GM10248 (cell line): Measurements from ENCODE around the gene RNASEH2A.

Source experiments
- CTCF ChIA-PET: fragments of 300-600 bp; sonication (Branson Sonifier 250); formaldehyde crosslinking; extraction: SDS; loops from one replicate; lab custom pipeline; 2021; ENCODE audit warnings: antibody characterized with exemption; lab: Yijun Ruan, JAX
- POLR2A ChIA-PET: fragments of 350-650 bp; sonication (Branson Sonifier 250); formaldehyde crosslinking; extraction: SDS; loops from one replicate; lab custom pipeline; 2020; ENCODE audit warnings: antibody characterized with exemption; lab: Yijun Ruan, JAX
- DNase-seq: peaks from one replicate; pipeline ENCODE4 v3.0.0; 2012; ENCODE audit errors: extremely low spot score
- CTCF ChIP-seq: IDR thresholded peaks from 2 replicates; pipeline ENCODE4 v1.5.1; 2012; ENCODE audit warnings: mild to moderate bottlenecking, low read depth; ENCODE audit errors: extremely low read depth, missing control alignments, control extremely low read depth

RNASEH2A gene

DNA sequence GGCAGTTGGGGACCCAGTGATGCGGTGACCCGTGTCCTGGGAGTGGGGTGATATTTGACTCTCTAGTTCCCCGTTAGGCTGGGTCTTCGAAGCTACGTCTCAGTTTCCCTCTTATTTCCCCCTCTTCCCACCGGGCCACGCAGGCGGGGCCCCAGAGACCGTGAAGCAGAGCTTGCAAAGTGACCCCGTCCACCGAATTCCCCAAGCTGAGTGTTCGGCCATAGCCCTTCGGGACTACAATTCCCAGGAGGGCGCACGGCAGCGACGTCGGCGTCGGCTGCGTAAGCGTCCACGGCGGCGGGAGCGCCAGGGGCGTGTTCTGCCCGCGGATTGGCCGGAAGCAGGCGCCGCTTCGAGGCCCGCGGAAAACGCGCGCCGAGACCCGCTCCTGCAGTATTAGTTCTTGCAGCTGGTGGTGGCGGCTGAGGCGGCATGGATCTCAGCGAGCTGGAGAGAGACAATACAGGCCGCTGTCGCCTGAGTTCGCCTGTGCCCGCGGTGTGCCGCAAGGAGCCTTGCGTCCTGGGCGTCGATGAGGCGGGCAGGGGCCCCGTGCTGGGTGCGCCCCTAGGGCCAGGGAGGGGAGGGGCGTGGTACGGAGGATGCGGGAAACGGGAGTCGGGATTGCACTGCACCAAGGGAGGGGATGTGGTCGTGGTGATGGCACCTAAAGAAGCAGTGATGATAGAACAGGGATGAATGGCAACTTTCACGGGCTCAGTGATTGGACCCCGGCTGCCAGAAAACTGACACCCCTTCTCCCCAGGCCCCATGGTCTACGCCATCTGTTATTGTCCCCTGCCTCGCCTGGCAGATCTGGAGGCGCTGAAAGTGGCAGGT, at the start of gene RNASEH2A:
Gene RNASEH2A, plus strand, starts transcription at position 343 of the 840 bp plus-strand sequence. Its CDS starts 90 bp downstream, at position 433.
- no peak for TF ChIP-seq CTCF
- ChIA-PET CTCF (interaction anchor here (0.8 to 17.0 kb wide), 9 partner anchors 10 to 243 kb away, joined by 3 to 399 read pairs (median 7); partner anchors contain the start of genes HOOK2 and JUNB), POLR2A (interaction anchor here (2.4 kb wide), 1 partner anchor 14 kb away, joined by 15 read pairs; the partner anchor contains the start of gene JUNB)
- DNase-seq = peak; percentile 98

DNA sequence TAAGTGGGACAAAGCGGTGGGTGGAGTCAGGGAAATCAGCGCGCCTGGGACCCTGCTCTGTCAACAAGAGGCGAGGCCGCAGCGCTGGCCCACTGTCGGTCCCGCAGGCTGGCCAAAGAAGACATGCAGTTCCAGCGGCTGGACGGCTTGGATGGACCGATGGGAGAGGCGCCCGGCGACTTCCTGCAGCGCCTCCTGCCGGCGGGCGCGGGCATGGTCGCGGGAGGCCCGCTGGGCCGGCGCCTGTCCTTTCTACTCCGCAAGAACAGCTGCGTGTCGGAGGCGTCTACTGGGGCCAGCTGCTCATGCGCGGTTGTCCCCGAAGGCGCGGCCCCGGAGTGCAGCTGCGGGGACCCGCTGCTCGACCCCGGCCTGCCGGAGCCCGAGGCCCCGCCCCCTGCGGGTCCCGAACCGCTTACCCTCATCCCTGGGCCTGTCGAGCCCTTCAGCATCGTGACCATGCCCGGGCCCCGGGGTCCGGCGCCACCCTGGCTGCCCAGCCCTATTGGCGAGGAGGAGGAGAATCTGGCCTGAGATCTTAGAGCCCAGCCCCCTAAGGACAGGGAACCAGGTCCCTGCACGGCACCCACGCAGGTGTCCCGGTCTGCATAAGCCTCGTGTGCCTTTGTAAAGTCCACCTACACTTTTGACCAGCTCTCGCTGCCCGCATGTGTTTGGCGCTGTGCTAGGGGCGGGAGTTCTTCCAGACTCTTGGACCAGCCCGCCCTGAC, 48.7 kb upstream of the RNASEH2A start:
- peak; percentile 85 for DNase-seq
- TF ChIP-seq CTCF = peak; percentile 82
- ChIA-PET CTCF (interaction anchor here (0.6 to 23.7 kb wide), 34 partner anchors 5 to 698 kb away, joined by 3 to 550 read pairs (median 4); partner anchors contain the start of genes BEST2, DHPS, DNASE2 and GET3), POLR2A (interaction anchor here (1.4 kb wide), 1 partner anchor 34 kb away, joined by 3 read pairs; the partner anchor contains the start of gene JUNB)

DNA sequence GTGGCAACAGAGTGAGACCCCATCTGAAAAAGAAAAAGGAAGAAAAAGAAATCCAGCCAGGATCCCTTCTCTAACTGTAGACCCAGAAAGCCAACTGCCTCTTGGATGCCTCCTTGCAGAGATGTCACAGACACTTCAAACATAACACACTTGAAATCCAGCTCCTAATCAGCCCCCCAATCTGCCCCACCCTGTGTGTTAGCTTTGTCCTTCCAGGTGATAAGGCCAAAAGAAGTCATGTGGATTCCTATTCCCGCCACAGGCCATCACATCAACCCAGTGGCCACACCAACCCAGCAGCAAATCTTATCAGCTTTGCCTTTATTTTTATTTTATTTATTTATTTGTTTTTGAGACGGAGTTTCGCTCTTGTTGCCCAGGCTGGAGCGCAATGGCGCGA, 46.7 kb upstream of the RNASEH2A start:
- ChIA-PET POLR2A (interaction anchor here (1.6 kb wide), 1 partner anchor 32 kb away, joined by 10 read pairs; the partner anchor contains the start of gene JUNB), CTCF (interaction anchor here (0.8 to 18.0 kb wide), 32 partner anchors 9 to 701 kb away, joined by 3 to 550 read pairs (median 4); partner anchors contain the start of genes BEST2, GET3, HOOK2 and JUNB)
- TF ChIP-seq CTCF = no peak
- DNase-seq = no peak

DNA sequence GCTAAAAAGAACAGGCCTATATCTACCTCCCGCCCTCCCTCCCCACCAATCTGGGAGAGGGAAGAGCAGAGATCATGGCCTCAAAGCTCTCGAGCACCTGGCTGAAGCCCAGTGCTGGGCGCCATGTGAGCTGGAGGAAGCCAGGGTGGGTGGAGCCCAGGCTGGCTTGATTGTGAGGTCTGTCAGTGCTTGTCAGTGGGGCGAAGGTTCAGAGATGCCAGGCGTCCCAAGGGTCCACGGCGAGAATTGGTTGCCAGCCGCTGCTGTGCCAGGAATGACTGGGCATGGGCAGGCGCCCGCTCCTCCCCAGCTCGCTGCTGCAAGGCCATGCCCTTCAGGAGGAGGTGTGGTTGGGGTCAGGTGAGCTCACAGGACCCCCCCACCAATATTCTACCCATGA, 43.3 kb upstream of the RNASEH2A start:
- no peak for DNase-seq
- TF ChIP-seq CTCF = no peak
- ChIA-PET CTCF (interaction anchor here (1.1 to 18.0 kb wide), 10 partner anchors 13 to 341 kb away, joined by 3 to 550 read pairs (median 4); partner anchors contain the start of genes BEST2, GET3, HOOK2 and JUNB), POLR2A (interaction anchor here (1.1 kb wide), 1 partner anchor 30 kb away, joined by 3 read pairs; no protein-coding TSS in a partner anchor)

DNA sequence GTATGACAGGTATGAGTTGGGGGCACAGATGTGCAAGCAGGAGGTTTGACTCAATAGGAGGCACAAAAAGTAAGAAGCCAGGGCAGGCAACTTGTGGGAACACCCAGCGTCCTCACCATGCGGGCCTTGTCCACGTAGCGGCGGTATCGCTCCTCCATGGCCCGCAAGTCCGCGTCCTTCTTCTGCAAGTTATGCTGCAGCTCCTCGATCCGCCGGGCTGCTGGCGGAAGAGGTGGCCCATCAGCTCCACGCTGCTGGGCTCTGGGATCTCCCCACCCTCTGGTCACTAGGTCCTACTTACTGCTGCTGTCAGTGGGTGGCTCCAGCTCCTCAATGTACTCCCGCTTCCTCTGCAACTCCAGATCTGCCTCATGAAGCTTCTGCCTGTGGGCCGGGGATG, 41.7 kb upstream of the RNASEH2A start:
- no peak for DNase-seq
- TF ChIP-seq CTCF = no peak
- ChIA-PET CTCF (interaction anchor here (0.9 to 18.0 kb wide), 14 partner anchors 11 to 201 kb away, joined by 3 to 550 read pairs (median 16); partner anchors contain the start of genes BEST2, GET3, HOOK2 and JUNB), POLR2A (interaction anchor here (3.0 kb wide), 1 partner anchor 27 kb away, joined by 25 read pairs; the partner anchor contains the start of gene JUNB)

GRCh38 chr19:12766051-12766521, 40.3 kb upstream of the RNASEH2A start:
- DNase-seq = peak; percentile 83
- ChIA-PET POLR2A (interaction anchor here (3.0 kb wide), 1 partner anchor 26 kb away, joined by 25 read pairs; the partner anchor contains the start of gene JUNB), CTCF (interaction anchor here (0.6 to 18.0 kb wide), 41 partner anchors 10 to 328 kb away, joined by 3 to 550 read pairs (median 5); partner anchors contain the start of genes BEST2, GCDH, GET3 and HOOK2)
- peak; percentile 97 for TF ChIP-seq CTCF
